IMR-90 (cell line): ENCODE measurements around the gene MAMDC4. TPM values are rescaled to one million over a fixed set of nuclear protein-coding genes. Genes with fewer than 3 reads are reported as not detected.

ENCODE experiments used
- ATAC-seq: fragments of 200-7000 bp; cut with Tn5 transposase; 2 replicates; pipeline ENCODE4 v1.9.1; 2020; ENCODE audit warnings: low read depth, mild to moderate bottlenecking, moderate library complexity
- BruUV-seq: library from RNA; stranded (reverse); fragments of 400-500 nt; replicated peaks from 2 replicates; lab custom pipeline; 2021; lab: Mats Ljungman, UMichigan
- CTCF ChIA-PET: fragments of 300-600 bp; formaldehyde crosslinking; extraction: SDS; loops from one replicate; lab custom pipeline; 2021; ENCODE audit warnings: antibody characterized with exemption; lab: Yijun Ruan, JAX
- POLR2A ChIA-PET: fragments of 300-600 bp; sonication (Branson Sonifier 250); formaldehyde crosslinking; loops from one replicate; lab custom pipeline; 2022; ENCODE audit warnings: antibody characterized with exemption; ENCODE audit not compliant: unreplicated experiment; lab: Charles Lee
- DNase-seq: peaks from one replicate; pipeline ENCODE4 v3.0.0; 2013
- H2AFZ ChIP-seq: replicated peaks from 2 replicates; pipeline ENCODE3; 2013; ENCODE audit warnings: low read length, mild to moderate bottlenecking; ENCODE audit not compliant: poor library complexity
- H2AK5ac ChIP-seq: 2 replicates; pipeline ENCODE4 v1.6.1; 2013; ENCODE audit warnings: low read depth, low read length, inconsistent platforms
- H2AK9ac ChIP-seq: replicated peaks from 2 replicates; pipeline ENCODE3; 2013; ENCODE audit warnings: mild to moderate bottlenecking, low read depth, low read length, moderate library complexity; ENCODE audit not compliant: poor library complexity
- H2BK120ac ChIP-seq: 2 replicates; pipeline ENCODE4 v1.6.1; 2013; ENCODE audit warnings: low read depth, low read length, inconsistent platforms
- H2BK15ac ChIP-seq: 3 replicates; pipeline ENCODE4 v1.6.1; 2013; ENCODE audit warnings: low read depth, low read length, inconsistent platforms
- H2BK20ac ChIP-seq: 2 replicates; pipeline ENCODE4 v1.6.1; 2013; ENCODE audit warnings: low read depth, mild to moderate bottlenecking, inconsistent platforms, low read length, moderate library complexity
- H2BK5ac ChIP-seq: 2 replicates; pipeline ENCODE4 v1.6.1; 2013; ENCODE audit warnings: mild to moderate bottlenecking, low read depth, low read length, inconsistent platforms; ENCODE audit not compliant: poor library complexity, severe bottlenecking
- H3K14ac ChIP-seq: replicated peaks from 2 replicates; pipeline ENCODE4 v1.6.1; 2013; ENCODE audit warnings: low read depth, low read length, inconsistent platforms
- H3K18ac ChIP-seq: 2 replicates; pipeline ENCODE4 v1.6.1; 2013; ENCODE audit warnings: low read depth, low read length, control low read depth
- H3K23ac ChIP-seq: 2 replicates; pipeline ENCODE4 v1.6.1; 2013; ENCODE audit warnings: low read depth, low read length, inconsistent platforms
- H3K27ac ChIP-seq: 2 replicates; pipeline ENCODE4 v1.5.1; 2013; ENCODE audit warnings: mild to moderate bottlenecking, control low read depth, low read length; ENCODE audit not compliant: insufficient read depth
- H3K27me3 ChIP-seq: 2 replicates; pipeline ENCODE4 v1.6.1; 2013; ENCODE audit warnings: low read length; ENCODE audit not compliant: control insufficient read depth, insufficient read depth
- H3K36me3 ChIP-seq: 2 replicates; pipeline ENCODE4 v1.6.1; 2013; ENCODE audit warnings: low read length, mixed read lengths; ENCODE audit not compliant: control insufficient read depth, insufficient read depth
- H3K4ac ChIP-seq: 2 replicates; pipeline ENCODE4 v1.6.1; 2013; ENCODE audit warnings: low read depth, low read length, inconsistent platforms
- H3K4me1 ChIP-seq: 2 replicates; pipeline ENCODE4 v1.6.1; 2013; ENCODE audit warnings: low read length, mixed read lengths; ENCODE audit not compliant: control insufficient read depth, insufficient read depth
- H3K4me2 ChIP-seq: 2 replicates; pipeline ENCODE4 v1.6.1; 2013; ENCODE audit warnings: low read depth, mild to moderate bottlenecking, control low read depth, low read length, moderate library complexity
- H3K4me3 ChIP-seq: 2 replicates; pipeline ENCODE4 v1.5.1; 2013; ENCODE audit warnings: low read depth, mild to moderate bottlenecking, control low read depth, low read length, moderate library complexity; ENCODE audit not compliant: insufficient read depth
- H3K56ac ChIP-seq: 2 replicates; pipeline ENCODE4 v1.6.1; 2013; ENCODE audit warnings: low read length, inconsistent platforms; ENCODE audit not compliant: insufficient read depth; ENCODE audit errors: extremely low read depth
- H3K79me1 ChIP-seq, 2 experiments: 2 replicates each; pipeline ENCODE4 v1.6.1; 2013; ENCODE audit warnings: low read length in 2 of 2, inconsistent platforms in 1 of 2, low read depth in 1 of 2
- H3K9ac ChIP-seq: 2 replicates; pipeline ENCODE4 v1.6.1; 2013; ENCODE audit warnings: low read depth, low read length, control low read depth
- H3K9me1 ChIP-seq: 2 replicates; pipeline ENCODE4 v1.6.1; 2013; ENCODE audit warnings: low read length, inconsistent platforms; ENCODE audit not compliant: insufficient read depth
- H3K9me3 ChIP-seq: 2 replicates; pipeline ENCODE4 v1.6.1; 2013; ENCODE audit warnings: low read length; ENCODE audit not compliant: control insufficient read depth, insufficient read depth
- H4K20me1 ChIP-seq: 2 replicates; pipeline ENCODE4 v1.6.1; 2013; ENCODE audit warnings: low read length, inconsistent platforms; ENCODE audit not compliant: insufficient read depth
- H4K5ac ChIP-seq: 2 replicates; pipeline ENCODE4 v1.6.1; 2013; ENCODE audit warnings: mild to moderate bottlenecking, low read depth, low read length, control low read depth
- H4K8ac ChIP-seq, 2 experiments: 2 replicates each; pipeline ENCODE4 v1.6.1; 2013; ENCODE audit warnings: low read depth in 2 of 2, low read length in 2 of 2, control low read depth in 1 of 2, inconsistent platforms in 1 of 2
- H4K91ac ChIP-seq: 2 replicates; pipeline ENCODE4 v1.6.1; 2013; ENCODE audit warnings: low read depth, low read length, inconsistent platforms; ENCODE audit not compliant: insufficient read depth
- CHD1 ChIP-seq: IDR thresholded peaks from 2 replicates; pipeline ENCODE4 v1.6.1; 2012; ENCODE audit warnings: low read depth, low read length, improper control_type of control experiment
- FOS ChIP-seq: fragments of 150-350 bp; IDR thresholded peaks from 2 replicates; pipeline ENCODE4 v1.6.1; 2016; ENCODE audit warnings: low read depth, low read length
- MAZ ChIP-seq: IDR thresholded peaks from 2 replicates; pipeline ENCODE4 v1.6.1; 2012; ENCODE audit warnings: low read depth, mild to moderate bottlenecking, low read length, improper control_type of control experiment, moderate library complexity, borderline replicate concordance
- MXI1 ChIP-seq: IDR thresholded peaks from 2 replicates; pipeline ENCODE4 v1.6.1; 2012; ENCODE audit warnings: low read depth, mild to moderate bottlenecking, low read length, moderate library complexity, borderline replicate concordance
- POLR2A ChIP-seq: IDR thresholded peaks from 2 replicates; pipeline ENCODE4 v1.6.1; 2012; ENCODE audit warnings: mild to moderate bottlenecking, low read depth, low read length
- RCOR1 ChIP-seq: IDR thresholded peaks from 2 replicates; pipeline ENCODE4 v1.6.1; 2012; ENCODE audit warnings: mild to moderate bottlenecking, low read length, improper control_type of control experiment; ENCODE audit not compliant: insufficient replicate concordance
- RFX5 ChIP-seq: IDR thresholded peaks from 2 replicates; pipeline ENCODE4 v1.8.0; 2012; ENCODE audit warnings: low read depth, mild to moderate bottlenecking, low read length, moderate library complexity
- WGBS, 2 experiments: methylation state at CpG; one replicate each; pipeline versions ENCODE4 v1.1.5 to v1.1.7; 2013; ENCODE audit warnings: missing lambda C conversion rate in 2 of 2; ENCODE audit not compliant: insufficient read length in 1 of 2; ENCODE audit errors: extremely low coverage in 2 of 2; 5-methylcytosine and 5-hydroxymethylcytosine counted together
- dilution Hi-C: fragments of 300-500 bp; cut with HindIII; formaldehyde crosslinking; loops from one replicate; pipeline ENCODE4 v1.14.3; 2018; ENCODE audit warnings: low sequenced_read_pairs; ENCODE audit not compliant: unreplicated experiment
- in situ Hi-C: fragments of 300-500 bp; cut with MboI; formaldehyde crosslinking; loops from 3 replicates; pipeline ENCODE4 v1.14.3; 2019; ENCODE audit warnings: low sequenced_read_pairs, inconsistent platforms, mixed read lengths
- intact Hi-C: fragments of 100-400 bp; cut with micrococcal nuclease; formaldehyde crosslinking; loops from 2 replicates; pipeline ENCODE4 v1.10.0; 2022
- polyA plus RNA-seq, 3 experiments: library from polyadenylated mRNA; depleted of rRNA; stranded (reverse); fragments of >200 nt; gene quantifications; 2 replicates each; pipeline ENCODE4 v1.2.3, GENCODE V29; 2012; ENCODE audit warnings: low replicate concordance in 1 of 3
- total RNA-seq: library from RNA; depleted of rRNA; stranded (reverse); fragments of >200 nt; gene quantifications from 2 replicates; pipeline ENCODE4 v1.2.3, GENCODE V29; 2012
- TF ChIP-seq, protein P1 (sequence below): fragments of 150-350 bp; IDR thresholded peaks from 2 replicates; pipeline ENCODE4 v1.6.1; 2017; ENCODE audit warnings: mild to moderate bottlenecking, antibody characterized with exemption, low read length, low read depth

The MAMDC4 gene
- total and polyA plus RNA-seq, 2 of the 4 experiments (the other 2 are of a cell fraction), result 0.18 to 3.5 TPM

DNA sequence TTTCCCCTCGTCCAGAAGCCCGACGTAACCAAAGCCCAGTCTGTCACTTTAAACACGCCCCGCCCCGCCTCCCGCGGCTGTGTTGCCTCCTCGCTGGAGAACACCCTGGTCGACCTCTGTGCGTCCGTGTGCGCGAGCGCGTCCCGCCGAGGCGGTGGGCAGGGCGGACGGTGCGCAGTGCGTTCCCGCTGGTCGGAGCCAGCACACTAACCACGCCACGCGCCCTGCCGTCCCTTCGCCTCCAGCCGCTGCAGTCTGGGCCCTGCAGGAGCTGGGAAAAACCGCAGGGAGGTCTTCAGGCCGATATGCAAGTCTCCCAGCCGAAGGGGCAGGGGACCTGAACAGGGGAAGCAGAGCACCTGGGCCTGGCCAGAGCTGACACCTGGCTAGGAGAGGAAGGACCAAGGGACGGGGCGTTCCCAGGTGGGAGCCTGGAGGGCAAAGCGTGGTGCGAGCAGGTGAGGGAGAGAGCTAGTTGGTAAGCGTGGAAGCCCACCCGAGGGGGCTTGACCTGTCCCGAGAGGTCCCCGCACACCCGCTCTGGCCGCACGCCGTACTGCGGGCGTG, 4.2 kb upstream of the MAMDC4 start:
- ChIA-PET CTCF (no interaction called here), POLR2A (no interaction called here)
- Histone ChIP-seq H3K4me2 (peak overlapping the region; percentile 91), H3K36me3 (peaks cover 14% of the 10 kb centered on the region; the same call in 1 of the 2 replicates), H3K27ac (peak overlapping the region; percentile 90), H3K4me3 (peak overlapping the region; percentile 92), H4K8ac (peak overlapping the region; percentile 44 to 89; a peak in 3 of 4 replicates), H4K20me1 (peaks cover 20% of the 10 kb centered on the region), H3K14ac (peak overlapping the region; percentile 95), H2AFZ (peak overlapping the region; percentile 80), H4K91ac (peak overlapping the region; percentile 85), H3K18ac (peak overlapping the region; percentile 51), H2AK5ac (peak overlapping the region; percentile 96), H2BK5ac (peak overlapping the region; percentile 85), H3K79me1 (peaks cover 9 to 21% of the 10 kb centered on the region in 2 experiments; a peak in 2 of 4 replicates), H3K27me3 (peaks cover 22% of the 10 kb centered on the region), H2AK9ac (peak overlapping the region; percentile 90), H3K23ac (peak overlapping the region; percentile 98), H2BK20ac (no peak overlapping the region), H2BK15ac (no peak overlapping the region), H3K9me1 (no peaks in the 10 kb centered on the region), H3K4me1 (peaks cover 9% of the 10 kb centered on the region), H3K56ac (peak overlapping the region; percentile 71), H3K4ac (peak overlapping the region; percentile 88), H4K5ac (peak overlapping the region; percentile 65), H3K9ac (peak overlapping the region; percentile 92), H3K9me3 (peaks cover 6% of the 10 kb centered on the region; the same call in 1 of the 2 replicates), H2BK120ac (peak overlapping the region; percentile 32; the same call in 1 of the 2 replicates)
- BruUV-seq, result no TSS peak
- dilution Hi-C loops, result no loop called here
- peak; percentile 28 for ATAC-seq
- TF ChIP-seq, protein P1, sequence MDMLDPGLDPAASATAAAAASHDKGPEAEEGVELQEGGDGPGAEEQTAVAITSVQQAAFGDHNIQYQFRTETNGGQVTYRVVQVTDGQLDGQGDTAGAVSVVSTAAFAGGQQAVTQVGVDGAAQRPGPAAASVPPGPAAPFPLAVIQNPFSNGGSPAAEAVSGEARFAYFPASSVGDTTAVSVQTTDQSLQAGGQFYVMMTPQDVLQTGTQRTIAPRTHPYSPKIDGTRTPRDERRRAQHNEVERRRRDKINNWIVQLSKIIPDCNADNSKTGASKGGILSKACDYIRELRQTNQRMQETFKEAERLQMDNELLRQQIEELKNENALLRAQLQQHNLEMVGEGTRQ, result no peak
- peak; percentile 13; the same call in 1 of the 2 replicates for TF ChIP-seq MAZ
- TF ChIP-seq POLR2A, result peak; percentile 24; the same call in 1 of the 2 replicates
- TF ChIP-seq RFX5, result no peak
- peak; percentile 78 for TF ChIP-seq MXI1
- TF ChIP-seq FOS, result no peak
- TF ChIP-seq RCOR1, result no peak
- TF ChIP-seq CHD1, result no peak
- peak; percentile 73 for DNase-seq
- intact Hi-C loops, result loop anchor here (2.0 kb wide), 1 partner anchor 97 kb away; the partner anchor contains the start of genes C8G and FBXW5
- in situ Hi-C loops, result no loop called here
- 0% methylated on average over 16 of the region's 48 CpGs; no CpG with 5 or more reads in 1 of the 2 experiments for WGBS, 2 experiments
